HepG2 (cell line): Measurements from ENCODE around the gene CYP2J2. TPM values are rescaled to one million over a fixed set of nuclear protein-coding genes. Genes with fewer than 3 reads are reported as not detected.

Experiments
- ATAC-seq: fragments of 200-7000 bp; cut with Tn5 transposase; 3 replicates; pipeline ENCODE4 v1.9.1; 2020; ENCODE audit warnings: mild to moderate bottlenecking, moderate library complexity
- BruUV-seq: library from RNA; stranded (reverse); fragments of 400-500 nt; replicated peaks from 2 replicates; lab custom pipeline; 2021; lab: Mats Ljungman, UMichigan
- CTCF ChIA-PET: fragments of 300-600 bp; formaldehyde crosslinking; extraction: SDS; loops from one replicate; lab custom pipeline; 2021; ENCODE audit warnings: low total read pairs, inconsistent platforms, low intra/inter-chr PET ratio; lab: Yijun Ruan, JAX
- POLR2A ChIA-PET: fragments of 350-600 bp; sonication (Branson Sonifier 250); formaldehyde crosslinking; loops from one replicate; lab custom pipeline; 2020; ENCODE audit warnings: antibody characterized with exemption, inconsistent platforms; lab: Yijun Ruan, JAX
- DNase-seq: peaks from one replicate; pipeline ENCODE4 v3.0.0-alpha.2; 2015; ENCODE audit warnings: low spot score
- FAIRE-seq: peaks from 3 replicates; lab custom pipeline; 2011; peaks lifted over from hg19 to GRCh38; lab: Jason Lieb, UNC
- H2AFZ ChIP-seq: one replicate; pipeline ENCODE4 v1.6.1; 2011; ENCODE audit warnings: low read length, inconsistent platforms
- H3K27ac ChIP-seq: fragments of 300-600 bp; 3 replicates; pipeline ENCODE4 v1.8.0; 2011; ENCODE audit warnings: mixed run types, mild to moderate bottlenecking, mixed read lengths, low read length, inconsistent platforms; ENCODE audit not compliant: insufficient read depth; ENCODE audit errors: extremely low read length
- H3K27me3 ChIP-seq, 2 experiments: fragments of 200-600 bp in 1 of 2; 2 replicates in 1 of 2; 3 replicates in 1 of 2; pipeline versions ENCODE4 v1.6.0 to v1.8.0; 2011; ENCODE audit warnings: low read length in 2 of 2, mild to moderate bottlenecking in 2 of 2, moderate library complexity in 2 of 2, inconsistent platforms in 1 of 2; ENCODE audit not compliant: insufficient read depth in 2 of 2, control insufficient read depth in 1 of 2
- H3K36me3 ChIP-seq, 2 experiments: fragments of 200-600 bp in 1 of 2; replicated peaks in 1 of 2; 2 replicates in 1 of 2; 3 replicates in 1 of 2; pipeline versions ENCODE4 v1.5.1 to v1.8.0; 2011; ENCODE audit warnings: low read length in 2 of 2, inconsistent platforms in 1 of 2; ENCODE audit not compliant: insufficient read depth in 2 of 2, control insufficient read depth in 1 of 2
- H3K4me1 ChIP-seq: 2 replicates; pipeline ENCODE4 v1.5.1; 2012; ENCODE audit warnings: low read length, inconsistent platforms; ENCODE audit not compliant: insufficient read depth
- H3K4me2 ChIP-seq: 2 replicates; pipeline ENCODE4 v1.6.0; 2011; ENCODE audit warnings: low read depth, low read length, inconsistent platforms
- H3K4me3 ChIP-seq, 3 experiments: fragments of 200-600 bp in 1 of 3; sonication (generic), shearing (Covaris generic) in 1 of 3; replicated peaks in 1 of 3; 2 replicates each; pipeline ENCODE4 v1.5.1; 2011 to 2016; ENCODE audit warnings: low read length in 3 of 3, inconsistent platforms in 2 of 3, low read depth in 2 of 3, mild to moderate bottlenecking in 2 of 3, control low read depth in 1 of 3, mixed read lengths in 1 of 3; ENCODE audit not compliant: insufficient read depth in 1 of 3
- H3K79me2 ChIP-seq: one replicate; pipeline ENCODE4 v1.6.1; 2011; ENCODE audit warnings: low read length, inconsistent platforms; ENCODE audit not compliant: insufficient read depth
- H3K9ac ChIP-seq: 2 replicates; pipeline ENCODE4 v1.6.0; 2011; ENCODE audit warnings: mild to moderate bottlenecking, low read depth, low read length, inconsistent platforms; ENCODE audit not compliant: insufficient read depth
- H3K9me3 ChIP-seq: 2 replicates; pipeline ENCODE4 v1.5.1; 2012; ENCODE audit warnings: mild to moderate bottlenecking, low read length
- H4K20me1 ChIP-seq: 2 replicates; pipeline ENCODE4 v1.6.0; 2011; ENCODE audit warnings: inconsistent platforms, mild to moderate bottlenecking, low read length, moderate library complexity; ENCODE audit not compliant: insufficient read depth
- BORCS8-MEF2B ChIP-seq: sonication (generic); formaldehyde crosslinking; IDR thresholded peaks from 2 replicates; pipeline ENCODE4 v1.8.0; 2022; ENCODE audit warnings: mild to moderate bottlenecking, missing genetic modification reagents
- CSRNP2 ChIP-seq: sonication (generic); formaldehyde crosslinking; conservative IDR thresholded peaks from 2 replicates; pipeline ENCODE4 v1.8.0; 2022; ENCODE audit warnings: low read depth, missing genetic modification reagents
- KDM6A ChIP-seq: IDR thresholded peaks from 2 replicates; pipeline ENCODE4 v1.6.1; 2016; ENCODE audit warnings: low read depth
- NR2F1 ChIP-seq, 2 experiments: fragments of 450-650 bp in 1 of 2; formaldehyde crosslinking in 1 of 2; IDR thresholded peaks; 2 replicates each; pipeline versions ENCODE4 v1.5.0 to v1.6.1; 2016 to 2020; ENCODE audit warnings: mild to moderate bottlenecking in 1 of 2, missing compliant biosample characterization in 1 of 2, missing genetic modification reagents in 1 of 2, moderate library complexity in 1 of 2
- PHB2 ChIP-seq: fragments of 450-650 bp; IDR thresholded peaks from 2 replicates; pipeline ENCODE4 v1.6.1; 2018; ENCODE audit not compliant: partially characterized antibody
- PHF20 ChIP-seq: sonication (generic); formaldehyde crosslinking; IDR thresholded peaks from 2 replicates; pipeline ENCODE4 v1.5.0; 2020; ENCODE audit warnings: mild to moderate bottlenecking, missing genetic modification reagents
- PRMT3 ChIP-seq: sonication (generic); formaldehyde crosslinking; IDR thresholded peaks from 2 replicates; pipeline ENCODE4 v1.8.1; 2022; ENCODE audit warnings: low read depth, mild to moderate bottlenecking, moderate library complexity, missing genetic modification reagents, borderline replicate concordance
- TEAD3 ChIP-seq: optimal IDR thresholded peaks from 2 replicates; pipeline ENCODE3; 2016; ENCODE audit warnings: borderline replicate concordance
- ZFX ChIP-seq: sonication (generic); formaldehyde crosslinking; IDR thresholded peaks from 2 replicates; pipeline ENCODE4 v1.4.0; 2020; ENCODE audit warnings: mild to moderate bottlenecking, low read depth, missing genetic modification reagents, moderate library complexity
- ZNF253 ChIP-seq: sonication (generic); formaldehyde crosslinking; IDR thresholded peaks from 2 replicates; pipeline ENCODE4 v1.8.0; 2022; ENCODE audit warnings: mild to moderate bottlenecking, missing genetic modification reagents, borderline replicate concordance
- ZNF33B ChIP-seq: sonication (generic); formaldehyde crosslinking; IDR thresholded peaks from 2 replicates; pipeline ENCODE4 v1.5.1; 2020; ENCODE audit warnings: mild to moderate bottlenecking, missing genetic modification reagents
- ZNF350 ChIP-seq: sonication (generic); formaldehyde crosslinking; IDR thresholded peaks from 2 replicates; pipeline ENCODE4 v1.4.0; 2020; ENCODE audit warnings: mild to moderate bottlenecking, low read depth, missing genetic modification reagents, borderline replicate concordance
- ZNF513 ChIP-seq: sonication (generic); formaldehyde crosslinking; conservative IDR thresholded peaks from 2 replicates; pipeline ENCODE4 v1.5.0; 2020; ENCODE audit warnings: missing genetic modification reagents
- ZNF607 ChIP-seq: sonication (generic); formaldehyde crosslinking; IDR thresholded peaks from 2 replicates; pipeline ENCODE4 v1.5.1; 2020; ENCODE audit warnings: missing genetic modification reagents, mild to moderate bottlenecking, borderline replicate concordance
- ZNF775 ChIP-seq: sonication (generic); formaldehyde crosslinking; IDR thresholded peaks from 2 replicates; pipeline ENCODE4 v1.4.0; 2020; ENCODE audit warnings: missing genetic modification reagents, mild to moderate bottlenecking, moderate library complexity, borderline replicate concordance
- WGBS: methylation state at CpG from one replicate; pipeline ENCODE4 v1.1.6; 2017; ENCODE audit warnings: low lambda C conversion rate; 5-methylcytosine and 5-hydroxymethylcytosine counted together
- in situ Hi-C: cut with HindIII; loops from 2 replicates; pipeline ENCODE4 v1.10.0; 2017; ENCODE audit warnings: low pct_unique_long_range_greater_than_20kb; ENCODE audit not compliant: extremely low pct_ligation_motif_present
- intact Hi-C: fragments of 100-400 bp; cut with micrococcal nuclease; formaldehyde crosslinking; loops from one replicate; pipeline ENCODE4 v1.10.0; 2022; ENCODE audit not compliant: unreplicated experiment
- polyA plus RNA-seq, 8 experiments: library from polyadenylated mRNA; depleted of rRNA in 3 of 8; stranded (reverse) in 7 of 8; unstranded in 1 of 8; fragments of >200 nt; fragmentation: Illumina TruSeq in 4 of 8; extraction: Trizol in 4 of 8; gene quantifications; 2 replicates each; pipeline versions ENCODE4 v1.2.1 to v1.2.3, GENCODE V29; 2011 to 2016; ENCODE audit warnings: low read depth in 4 of 8, missing spikeins in 1 of 8, mixed read lengths in 1 of 8; ENCODE audit not compliant: insufficient read depth in 1 of 8
- total RNA-seq, 5 experiments: library from RNA; depleted of rRNA; stranded (reverse); fragments of >200 nt; fragmentation: Illumina TruSeq; extraction: Trizol; gene quantifications; 2 replicates each; pipeline ENCODE4 v1.2.3, GENCODE V29; 2016; ENCODE audit warnings: low read depth in 1 of 5

Gene CYP2J2
- total and polyA plus RNA-seq, 2 of the 13 experiments (the other 11 are each of a cell fraction or from before 2014, with no cell fraction given): 2.1 to 5.9 TPM

GRCh38 chr1:59900640-59901039, 25.9 kb downstream of the CYP2J2 start:
- no peaks in the 10 kb centered on the region for H3K4me1 ChIP-seq
- no peaks in the 10 kb centered on the region; a peak in 1 of 5 replicates for H3K36me3 ChIP-seq
- DNase-seq (no peak), FAIRE-seq (no peak), ATAC-seq (peak; percentile 71)
- ChIA-PET CTCF (interaction anchor here (2.1 kb wide), 1 partner anchor 47 kb away, joined by 7 read pairs; no protein-coding TSS in a partner anchor), POLR2A (no interaction called here)
- WGBS: 86% methylated on average over 2 of the region's 2 CpGs
- H3K79me2 ChIP-seq: no peaks in the 10 kb centered on the region
- no peaks in the 10 kb centered on the region for H3K27me3 ChIP-seq
- H2AFZ ChIP-seq: no peak overlapping the region
- H3K9me3 ChIP-seq: no peaks in the 10 kb centered on the region
- in situ Hi-C loops (loop anchor here (5.0 kb wide), 1 partner anchor 47 kb away; no protein-coding TSS in a partner anchor), intact Hi-C loops (no loop called here)
- H3K4me3 ChIP-seq: no peak overlapping the region
- H3K9ac ChIP-seq: no peak overlapping the region
- H3K4me2 ChIP-seq: no peak overlapping the region
- H3K27ac ChIP-seq: no peak overlapping the region
- BruUV-seq: no TSS peak
- no peaks in the 10 kb centered on the region for H4K20me1 ChIP-seq
- TF ChIP-seq TEAD3 (no peak), NR2F1 (CRISPR knock-in tag; IDR thresholded peaks at IDR 0.05) (no peak), KDM6A (CRISPR knock-in tag) (no peak), ZNF350 (CRISPR knock-in tag) (no peak), BORCS8-MEF2B (CRISPR knock-in tag) (no peak), CSRNP2 (CRISPR knock-in tag) (no peak), PRMT3 (CRISPR knock-in tag) (no peak), PHF20 (CRISPR knock-in tag) (no peak), ZFX (CRISPR knock-in tag) (no peak), PHB2 (no peak), ZNF33B (no peak), ZNF513 (CRISPR knock-in tag) (no peak), ZNF775 (CRISPR knock-in tag) (no peak), ZNF607 (CRISPR knock-in tag) (no peak), ZNF253 (CRISPR knock-in tag) (no peak)
